GM21367 (cell line): ENCODE data around the gene NFIA.
"Not testable (repeated sequence)": the region's sequence is repeated elsewhere in the genome, so short reads cannot be mapped to it uniquely, and the experiment has no call there.

Source experiments
- ATAC-seq: cut with Tn5 transposase; IDR thresholded peaks from one replicate; pipeline ENCODE4 v1.9.1; 2021; ENCODE audit not compliant: unreplicated experiment

NFIA gene

DNA sequence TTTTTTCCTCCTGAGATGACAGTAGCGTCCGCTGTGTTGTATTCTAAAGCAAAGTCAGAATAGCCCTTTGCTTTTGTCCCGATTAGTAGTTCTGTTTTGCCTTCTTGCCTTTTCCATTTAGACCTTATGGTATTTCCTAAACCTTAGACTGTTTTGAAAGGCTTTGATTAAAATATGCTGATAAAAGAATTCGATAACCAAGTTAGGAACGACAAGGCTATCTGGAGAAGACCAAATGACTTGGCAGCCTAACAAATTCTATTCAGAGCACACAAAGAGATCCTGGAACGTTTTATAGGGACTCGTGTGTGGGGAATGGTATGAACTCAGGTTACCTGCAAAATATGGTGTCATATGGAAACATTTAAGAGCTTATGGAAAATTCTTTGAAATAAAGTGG, 42.9 kb downstream of the NFIA start:
- ATAC-seq, result no peak

DNA sequence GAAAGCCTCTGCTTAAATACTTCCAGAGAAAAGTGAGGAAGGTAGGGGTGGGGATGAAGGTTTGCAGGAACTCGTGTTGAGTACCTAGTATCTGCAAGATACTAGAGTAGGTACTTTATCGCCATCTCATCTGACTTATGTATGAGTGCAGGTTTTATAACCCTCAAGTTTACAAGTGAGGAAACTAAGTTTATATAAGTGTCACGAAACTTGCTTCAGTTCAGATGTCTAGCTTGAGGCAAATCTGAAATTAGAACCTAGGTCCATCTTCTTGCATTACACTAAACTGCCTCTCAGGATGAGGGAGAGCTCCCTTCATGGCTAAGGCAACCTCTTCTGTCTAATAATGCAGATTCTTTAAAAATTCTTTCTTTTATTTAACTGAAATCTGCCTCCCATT, 43.5 kb downstream of the NFIA start:
- ATAC-seq, result no peak

DNA sequence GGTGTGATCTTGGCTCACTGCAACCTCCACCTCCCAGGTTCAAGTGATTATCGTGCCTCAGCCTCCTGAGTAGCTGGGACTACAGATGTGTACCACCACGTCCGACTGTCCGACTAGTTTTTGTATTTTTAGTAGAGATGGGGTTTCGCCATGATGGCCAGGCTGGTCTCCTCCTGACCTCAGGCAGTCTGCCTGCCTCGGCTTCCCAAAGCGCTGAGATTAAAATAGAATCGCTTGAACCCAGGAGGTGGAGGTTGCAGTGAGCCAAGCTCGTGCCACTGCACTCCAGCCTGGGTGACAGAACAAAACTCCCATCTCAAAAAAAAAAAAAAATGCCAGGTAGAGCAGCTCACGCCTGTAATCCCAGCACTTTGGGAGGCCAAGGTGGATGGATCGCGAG, 44.5 kb downstream of the NFIA start:
- ATAC-seq, result not testable (repeated sequence)

DNA sequence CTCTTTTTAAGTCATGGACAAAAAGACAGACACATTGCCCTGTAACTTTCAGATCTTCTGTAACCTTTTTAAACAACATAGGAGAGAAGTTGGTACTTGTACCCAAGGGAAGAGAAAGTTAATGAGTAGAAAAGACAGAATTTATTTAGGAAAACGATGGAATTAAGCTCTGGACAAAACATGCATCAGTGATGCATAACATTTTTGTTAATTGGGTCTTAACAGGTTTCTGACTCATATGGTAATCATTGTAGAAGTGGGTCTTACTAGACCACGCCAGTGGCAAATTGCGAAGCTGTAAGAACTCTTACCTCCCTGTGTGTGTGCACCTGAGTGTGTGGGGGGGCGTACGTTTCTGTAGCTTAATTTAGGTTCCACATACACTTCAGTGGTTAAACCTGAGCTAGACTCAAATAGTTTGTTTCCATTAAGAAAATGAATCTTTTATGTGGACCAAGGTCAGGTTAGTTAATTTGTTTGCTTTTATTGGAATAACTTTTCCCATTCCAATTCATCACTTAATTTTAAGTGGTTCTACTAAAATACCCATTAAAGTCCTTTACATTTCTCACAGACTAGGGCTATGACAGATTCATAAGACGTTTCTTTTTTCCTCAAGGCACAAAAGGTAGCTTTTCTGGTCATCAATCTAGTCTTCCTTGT, 48.1 kb downstream of the NFIA start:
- no peak for ATAC-seq

DNA sequence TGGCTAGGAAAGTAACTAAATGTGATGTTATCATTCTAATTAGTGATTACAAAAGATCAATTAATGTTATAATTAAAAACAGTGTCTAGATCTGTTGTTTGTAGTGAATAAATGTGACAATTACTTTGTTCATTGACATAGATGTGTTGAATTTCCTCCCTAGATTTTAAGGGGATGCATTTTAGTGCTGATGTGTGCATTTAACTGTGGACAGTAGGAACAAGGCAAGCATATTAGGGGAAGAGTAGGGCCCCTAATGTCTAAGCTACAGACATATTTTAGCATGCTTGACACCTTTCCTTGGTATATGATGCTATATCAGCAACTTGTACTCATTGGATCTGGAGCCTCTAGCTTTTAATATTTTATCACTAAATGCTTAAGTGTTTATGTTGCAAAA, 48.9 kb downstream of the NFIA start:
- ATAC-seq, result no peak

DNA sequence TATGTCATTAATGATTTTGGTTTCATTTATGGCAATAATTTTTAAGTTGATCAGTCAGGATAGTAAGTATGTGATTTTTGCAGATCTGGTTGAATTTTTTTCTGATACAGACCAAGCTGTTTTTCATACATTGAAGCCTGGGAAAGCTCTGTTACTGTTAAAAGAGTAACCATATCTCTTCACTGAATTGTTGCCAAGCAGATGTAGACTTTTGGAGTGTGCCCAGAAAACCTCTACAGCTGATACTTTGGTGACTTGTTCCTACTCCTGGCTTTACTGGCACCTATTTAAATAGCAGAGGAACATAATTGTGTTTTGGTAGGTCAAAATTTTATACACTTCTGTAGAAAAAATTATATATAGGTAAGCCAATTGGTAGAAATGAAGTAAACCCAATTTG, 49.4 kb downstream of the NFIA start:
- ATAC-seq, result no peak

DNA sequence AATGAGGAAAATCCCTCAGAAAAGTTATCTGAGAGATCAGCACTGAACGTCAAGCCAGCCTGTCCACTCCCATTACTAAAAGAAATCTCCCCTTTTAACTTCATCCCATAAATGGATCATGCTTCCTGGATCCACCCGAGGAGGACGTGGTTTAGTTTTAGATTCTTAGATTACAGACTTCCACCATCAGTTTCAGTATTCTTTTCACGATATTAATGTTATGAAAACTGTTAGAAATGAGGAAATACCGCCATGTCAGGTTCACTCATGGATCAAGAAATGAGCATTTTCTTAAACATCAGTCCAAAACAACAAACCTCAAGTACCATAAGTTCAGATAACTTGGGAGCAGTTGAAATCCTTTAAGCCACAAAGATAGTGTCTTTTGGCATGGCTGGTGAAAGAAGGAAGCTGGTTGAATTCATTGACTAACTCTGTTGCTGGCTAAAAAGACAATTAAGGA, 49.8 kb downstream of the NFIA start:
- no peak for ATAC-seq

DNA sequence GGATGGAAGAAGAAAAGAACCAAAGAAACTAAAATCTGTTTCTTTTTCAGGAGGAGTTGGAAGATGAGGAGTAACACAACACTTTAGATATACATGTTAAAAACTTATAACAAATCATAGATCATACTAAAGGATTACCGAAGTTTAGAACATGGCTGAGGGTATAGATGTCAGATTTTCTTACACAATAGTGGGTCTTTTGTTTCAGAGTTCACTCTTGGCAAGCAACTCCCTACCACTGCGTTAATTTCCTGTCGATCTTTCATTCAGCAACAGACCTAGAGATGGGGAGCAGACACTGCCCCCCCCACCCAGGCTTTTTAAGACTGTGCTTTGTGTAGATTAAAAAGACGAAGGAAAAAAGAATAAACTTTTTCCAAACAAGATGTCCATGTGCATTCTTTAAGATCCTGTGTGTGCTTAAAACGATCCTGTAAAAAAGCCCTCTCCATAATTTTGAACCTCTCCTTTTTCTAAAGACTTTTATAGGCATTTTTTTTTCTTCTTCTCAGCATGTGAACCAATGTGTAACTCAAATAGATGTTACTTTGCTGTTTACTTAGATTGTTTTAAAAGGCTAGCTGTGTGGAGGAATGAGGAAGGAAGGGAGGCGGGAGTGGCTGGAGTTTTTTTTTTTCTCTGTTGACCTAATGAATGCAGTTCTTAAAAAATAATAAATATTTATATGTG, 50.4 kb downstream of the NFIA start:
- no peak for ATAC-seq

DNA sequence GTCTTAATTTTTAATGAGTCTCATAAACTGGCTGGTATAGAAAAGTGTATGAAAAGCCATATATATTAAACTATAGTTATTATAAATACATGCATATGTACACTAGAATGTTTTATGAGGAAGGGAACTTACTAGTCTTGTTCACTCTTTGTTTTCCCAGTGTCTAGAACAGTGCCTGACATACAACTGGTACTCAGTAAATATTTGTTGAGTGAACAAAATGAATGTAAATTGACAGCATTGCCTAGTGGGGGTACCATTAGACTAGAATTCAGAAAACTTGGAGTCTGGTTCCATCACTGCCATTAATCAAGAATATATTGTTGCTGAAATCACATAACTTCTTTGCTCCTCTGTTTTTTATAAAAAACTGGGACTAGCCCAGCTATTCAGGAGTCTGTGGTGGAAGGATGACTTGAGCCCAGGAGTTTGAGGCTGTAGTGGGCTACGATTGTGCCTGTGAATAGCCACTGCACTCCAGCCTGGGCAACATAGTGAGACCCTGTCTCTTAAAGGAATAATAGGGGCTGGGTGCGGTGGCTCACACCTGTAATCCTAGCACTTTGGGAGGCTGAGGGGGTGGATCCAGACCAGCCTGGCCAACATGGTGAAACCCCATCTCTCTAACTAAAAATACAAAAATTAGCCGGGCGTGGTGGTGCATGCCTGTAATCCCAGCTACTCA, 51.1 kb downstream of the NFIA start:
- no peak for ATAC-seq

DNA sequence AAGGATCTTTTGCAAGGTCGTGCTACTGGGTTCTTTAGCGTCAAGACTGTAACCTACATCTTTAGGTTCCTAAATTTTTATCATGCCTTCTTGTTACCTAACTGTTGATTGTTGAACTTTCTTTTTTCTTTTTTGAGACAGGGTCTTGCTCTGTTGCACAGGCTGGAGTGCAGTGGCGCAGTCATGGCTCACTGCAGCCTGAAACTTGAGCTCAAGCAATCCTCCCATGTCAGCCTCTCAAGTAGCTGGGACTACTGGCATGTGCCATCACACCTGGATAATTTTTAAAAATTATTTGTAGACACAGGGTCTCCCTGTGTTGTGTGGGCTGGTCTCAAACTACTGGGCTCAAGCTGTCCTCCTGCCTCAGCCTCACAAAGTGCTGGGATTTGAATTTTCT, 52.9 kb downstream of the NFIA start:
- no peak for ATAC-seq

DNA sequence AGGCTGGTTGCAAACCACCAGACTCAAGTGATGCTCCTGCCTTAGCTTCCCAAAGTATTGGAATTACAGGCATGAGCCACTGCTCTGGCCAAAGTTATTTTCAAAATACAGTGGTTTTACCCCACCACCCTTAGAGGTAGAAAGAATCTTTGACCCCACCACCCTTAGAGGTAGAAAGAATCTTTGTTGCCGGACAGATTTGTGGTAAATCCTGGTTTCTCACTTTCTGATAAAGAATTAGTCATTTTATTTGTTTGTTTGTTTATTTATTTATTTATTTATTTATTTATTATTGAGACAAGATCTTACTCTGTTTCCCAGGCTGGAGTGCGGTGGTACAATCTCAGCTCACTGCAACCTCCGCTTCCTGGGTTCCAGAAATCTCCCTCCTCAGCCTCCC, 55.9 kb downstream of the NFIA start:
- ATAC-seq, result no peak

DNA sequence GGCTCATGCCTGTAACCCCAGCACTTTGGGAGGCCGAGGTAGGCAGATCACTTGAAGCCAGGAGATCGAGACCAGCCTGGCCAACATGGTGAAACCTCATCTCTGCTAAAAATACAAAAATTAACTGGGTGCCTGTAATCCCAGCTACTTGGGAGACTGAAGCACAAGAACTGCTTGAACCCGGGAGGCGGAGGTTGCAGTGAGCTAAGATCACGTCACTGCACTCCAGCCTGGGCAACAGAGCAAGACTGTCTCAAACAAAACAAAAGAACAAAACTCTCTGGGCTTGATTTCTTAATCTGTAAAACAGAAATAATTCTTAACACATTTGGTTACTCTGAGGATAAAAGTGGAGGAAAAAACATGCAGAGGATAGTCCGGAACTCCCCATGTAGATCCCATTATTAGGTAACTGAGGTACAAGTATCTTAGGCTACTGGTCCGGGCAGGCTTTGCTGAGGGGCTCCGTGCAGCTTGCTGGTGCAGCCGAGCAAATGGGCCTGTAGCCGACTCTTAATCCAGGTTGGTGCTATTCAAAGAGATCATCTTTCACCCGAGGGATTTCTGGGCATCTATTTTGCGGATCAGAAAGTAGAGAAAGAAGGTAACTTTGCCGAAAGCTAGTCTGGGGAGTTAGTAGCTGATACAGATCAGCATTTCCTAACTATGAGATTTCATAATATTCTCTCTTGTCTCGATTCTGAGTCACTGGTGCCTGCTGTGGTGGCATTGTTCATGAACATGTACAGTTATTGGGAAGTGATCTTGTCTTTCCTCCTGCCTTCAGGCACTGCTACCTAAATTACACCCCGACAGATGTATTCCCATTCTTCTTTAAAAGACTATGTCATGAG, 56.8 kb downstream of the NFIA start:
- no peak for ATAC-seq

DNA sequence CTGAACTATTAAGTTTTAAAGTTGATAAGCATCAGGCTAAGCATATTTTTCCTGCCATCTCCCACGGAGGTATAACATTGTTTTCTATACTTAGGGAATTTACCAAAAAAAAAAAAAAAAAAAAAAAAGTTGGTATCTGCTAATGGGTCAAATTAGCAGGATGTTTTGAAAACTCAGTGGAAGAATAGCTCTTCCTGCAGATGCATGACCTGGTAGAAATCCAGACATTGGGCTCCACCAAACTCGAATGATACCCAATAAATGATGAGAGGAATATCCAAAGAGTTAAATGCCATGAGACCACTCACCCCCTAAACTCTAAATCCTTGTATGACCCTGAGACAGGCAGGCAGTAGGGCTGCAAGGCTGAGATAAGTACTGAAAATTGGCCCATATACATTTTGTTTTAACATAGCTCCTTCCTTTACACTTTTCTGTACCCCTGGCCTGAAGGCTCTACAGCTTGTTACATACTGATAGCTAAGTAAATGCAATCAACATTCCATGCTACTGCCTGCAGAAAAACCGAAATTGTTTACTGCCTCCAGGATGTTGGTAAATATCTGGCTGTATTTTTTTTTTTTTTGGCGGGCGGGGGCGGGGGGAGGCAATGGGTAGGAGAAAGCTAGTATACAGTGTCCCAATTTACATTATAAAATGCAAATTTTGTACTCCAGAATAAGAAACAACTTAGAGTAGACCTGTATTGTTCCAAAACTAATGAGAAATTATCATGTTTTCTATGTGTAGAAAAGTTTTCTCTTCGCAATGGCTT, 57.6 kb downstream of the NFIA start:
- ATAC-seq, result no peak

DNA sequence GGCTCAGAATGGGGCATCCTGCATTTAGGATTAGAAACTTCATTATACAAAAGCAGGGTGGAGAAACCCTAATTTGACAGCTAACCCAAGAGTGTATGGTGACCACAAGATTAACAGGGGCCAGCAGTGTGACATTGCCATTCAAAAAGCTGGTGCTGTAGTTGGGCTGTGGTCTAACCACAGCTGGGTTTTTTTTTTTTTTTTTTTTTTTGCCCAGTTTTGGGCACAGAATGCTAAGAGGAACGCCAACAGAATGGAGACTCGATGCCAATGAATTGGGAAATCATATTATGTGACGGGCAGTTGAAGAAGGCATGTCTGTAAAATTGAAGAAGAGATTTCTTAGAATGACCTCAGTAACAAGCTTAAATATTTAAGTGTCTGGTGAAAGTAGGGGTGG, 58.4 kb downstream of the NFIA start:
- ATAC-seq, result no peak

DNA sequence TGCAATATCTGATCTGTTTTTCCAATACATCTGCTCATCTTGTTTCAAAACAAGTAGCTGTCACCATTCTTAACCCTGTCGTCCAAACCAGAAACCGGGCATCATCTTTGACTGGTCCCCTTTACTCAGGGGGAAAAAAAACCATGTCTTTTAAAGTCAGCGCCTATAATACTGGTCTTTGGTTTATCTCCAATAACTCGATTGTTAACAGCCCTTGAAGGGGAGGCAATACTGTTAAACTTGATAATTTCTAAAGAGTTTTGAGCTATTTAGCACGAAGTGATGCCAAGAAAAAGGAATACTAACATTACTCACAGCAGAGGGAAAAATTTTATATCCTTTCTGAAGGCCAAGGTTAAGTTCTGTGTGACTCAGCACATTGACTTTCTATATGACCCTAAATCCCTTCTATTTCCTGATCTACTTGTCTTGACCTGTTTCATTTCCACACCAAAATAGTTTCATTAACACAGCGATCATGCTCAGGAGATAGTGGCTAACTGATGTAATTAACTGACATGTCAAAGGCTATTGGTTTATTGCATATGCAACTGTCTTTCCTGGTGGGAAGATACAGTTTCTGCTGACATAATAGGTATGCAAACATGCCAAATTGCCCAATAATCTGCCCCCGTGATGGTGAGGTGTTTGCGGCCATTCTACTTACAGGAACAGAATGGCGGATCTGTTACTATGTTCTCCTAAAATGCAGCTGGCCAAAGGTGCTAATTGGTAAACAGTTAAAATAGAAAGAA, 59.1 kb downstream of the NFIA start:
- no peak for ATAC-seq

DNA sequence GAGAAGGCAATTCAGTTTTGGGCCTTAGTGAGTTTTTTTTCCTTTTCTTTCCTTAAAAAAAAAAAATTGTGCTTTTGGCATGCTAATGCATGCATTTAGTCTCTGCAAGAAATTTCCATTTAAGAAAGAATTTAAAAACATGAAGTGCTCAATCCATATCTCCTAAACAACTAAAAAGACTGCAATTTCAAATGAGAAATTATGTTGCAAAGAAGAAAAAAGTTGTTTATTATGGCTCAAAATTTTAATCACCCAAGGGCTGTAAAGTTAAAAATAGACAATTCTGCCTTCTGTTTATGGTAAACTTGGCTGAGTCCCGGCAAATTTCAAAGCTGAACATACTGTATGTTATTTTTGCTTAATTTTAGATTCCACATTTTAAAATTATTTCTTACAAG, 59.7 kb downstream of the NFIA start:
- no peak for ATAC-seq

DNA sequence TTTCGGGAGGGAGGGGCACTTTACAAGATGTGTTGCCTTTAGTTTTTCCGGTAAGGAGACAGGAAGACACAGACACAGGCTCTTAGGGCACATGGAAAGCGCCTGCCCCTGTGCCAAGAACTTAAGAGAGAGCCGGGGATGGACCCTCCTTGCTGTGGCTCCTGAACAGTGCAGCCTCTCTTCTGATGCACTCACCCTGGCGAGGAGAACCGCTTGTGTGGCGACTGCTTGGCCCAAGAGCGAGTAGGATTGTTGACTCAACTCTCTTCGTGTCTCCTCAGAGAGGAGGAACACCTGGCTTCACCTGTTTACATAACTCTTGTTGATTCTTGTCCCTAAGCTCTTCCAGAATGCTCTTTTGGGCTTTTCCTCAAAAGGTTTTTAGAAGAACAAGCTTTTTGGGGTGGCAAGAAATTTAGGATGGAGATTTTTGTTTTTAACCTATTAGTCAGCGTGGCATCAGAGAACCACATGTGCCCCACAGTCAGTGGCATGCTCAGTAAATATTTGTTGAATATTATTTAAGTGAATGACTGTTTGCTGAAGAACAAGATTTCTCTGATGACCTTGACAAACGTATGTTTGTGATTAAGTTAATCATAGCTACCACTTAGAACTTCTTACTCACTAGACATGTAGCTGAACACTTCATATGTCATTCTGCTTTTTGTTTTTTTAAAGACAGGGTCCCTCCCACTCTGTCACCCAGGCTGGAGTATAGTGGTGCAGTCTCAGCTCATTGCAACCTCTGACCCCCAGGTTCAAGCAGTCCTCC, 60.6 kb downstream of the NFIA start:
- ATAC-seq, result no peak

DNA sequence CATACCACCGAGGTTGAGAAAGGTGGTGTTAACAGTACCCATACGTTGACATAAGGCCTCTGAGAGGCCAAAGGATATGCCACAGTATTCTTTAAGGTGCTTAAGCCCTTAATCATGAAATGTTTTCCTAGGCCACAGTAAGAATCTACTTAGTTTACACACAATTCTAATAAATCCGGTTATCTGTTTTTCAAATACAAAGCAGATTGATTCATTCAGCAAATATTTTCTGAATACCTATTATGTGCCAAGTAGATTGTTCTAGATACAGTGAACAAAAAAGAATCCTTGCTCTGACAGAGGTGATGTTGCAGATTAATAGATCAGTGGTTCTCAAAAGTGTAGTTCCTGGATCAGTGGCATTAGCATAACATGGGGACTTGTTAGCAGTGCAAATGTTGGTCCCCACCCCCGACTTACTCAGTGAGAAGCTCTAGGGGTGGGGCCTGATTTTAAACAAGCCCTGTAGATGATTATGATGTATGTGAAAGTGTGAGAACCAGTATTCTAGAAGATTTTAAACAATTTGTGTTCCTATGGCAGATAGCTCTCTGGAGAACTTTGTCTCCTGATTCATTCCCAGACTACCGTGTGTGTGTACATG, 61.6 kb downstream of the NFIA start:
- no peak for ATAC-seq
